HepG2 (cell line): Measurements from ENCODE around the gene SMC1B. TPM values are rescaled to one million over a fixed set of nuclear protein-coding genes. Genes with fewer than 3 reads are reported as not detected.

Source experiments
- ATAC-seq: fragments of 200-7000 bp; cut with Tn5 transposase; 3 replicates; pipeline ENCODE4 v1.9.1; 2020; ENCODE audit warnings: mild to moderate bottlenecking, moderate library complexity
- BruUV-seq: library from RNA; stranded (reverse); fragments of 400-500 nt; replicated peaks from 2 replicates; lab custom pipeline; 2021; lab: Mats Ljungman, UMichigan
- CTCF ChIA-PET: fragments of 300-600 bp; formaldehyde crosslinking; extraction: SDS; loops from one replicate; lab custom pipeline; 2021; ENCODE audit warnings: low total read pairs, inconsistent platforms, low intra/inter-chr PET ratio; lab: Yijun Ruan, JAX
- POLR2A ChIA-PET: fragments of 350-600 bp; sonication (Branson Sonifier 250); formaldehyde crosslinking; loops from one replicate; lab custom pipeline; 2020; ENCODE audit warnings: antibody characterized with exemption, inconsistent platforms; lab: Yijun Ruan, JAX
- DNase-seq: peaks from one replicate; pipeline ENCODE4 v3.0.0-alpha.2; 2015; ENCODE audit warnings: low spot score
- FAIRE-seq: peaks from 3 replicates; lab custom pipeline; 2011; peaks lifted over from hg19 to GRCh38; lab: Jason Lieb, UNC
- H2AFZ ChIP-seq: one replicate; pipeline ENCODE4 v1.6.1; 2011; ENCODE audit warnings: low read length, inconsistent platforms
- H3K27ac ChIP-seq: fragments of 300-600 bp; 3 replicates; pipeline ENCODE4 v1.8.0; 2011; ENCODE audit warnings: mixed run types, mild to moderate bottlenecking, mixed read lengths, low read length, inconsistent platforms; ENCODE audit not compliant: insufficient read depth; ENCODE audit errors: extremely low read length
- H3K27me3 ChIP-seq, 2 experiments: fragments of 200-600 bp in 1 of 2; 2 replicates in 1 of 2; 3 replicates in 1 of 2; pipeline versions ENCODE4 v1.6.0 to v1.8.0; 2011; ENCODE audit warnings: low read length in 2 of 2, mild to moderate bottlenecking in 2 of 2, moderate library complexity in 2 of 2, inconsistent platforms in 1 of 2; ENCODE audit not compliant: insufficient read depth in 2 of 2, control insufficient read depth in 1 of 2
- H3K36me3 ChIP-seq, 2 experiments: fragments of 200-600 bp in 1 of 2; replicated peaks in 1 of 2; 2 replicates in 1 of 2; 3 replicates in 1 of 2; pipeline versions ENCODE4 v1.5.1 to v1.8.0; 2011; ENCODE audit warnings: low read length in 2 of 2, inconsistent platforms in 1 of 2; ENCODE audit not compliant: insufficient read depth in 2 of 2, control insufficient read depth in 1 of 2
- H3K4me1 ChIP-seq: 2 replicates; pipeline ENCODE4 v1.5.1; 2012; ENCODE audit warnings: low read length, inconsistent platforms; ENCODE audit not compliant: insufficient read depth
- H3K4me2 ChIP-seq: 2 replicates; pipeline ENCODE4 v1.6.0; 2011; ENCODE audit warnings: low read depth, low read length, inconsistent platforms
- H3K4me3 ChIP-seq, 3 experiments: fragments of 200-600 bp in 1 of 3; sonication (generic), shearing (Covaris generic) in 1 of 3; replicated peaks in 1 of 3; 2 replicates each; pipeline ENCODE4 v1.5.1; 2011 to 2016; ENCODE audit warnings: low read length in 3 of 3, inconsistent platforms in 2 of 3, low read depth in 2 of 3, mild to moderate bottlenecking in 2 of 3, control low read depth in 1 of 3, mixed read lengths in 1 of 3; ENCODE audit not compliant: insufficient read depth in 1 of 3
- H3K79me2 ChIP-seq: one replicate; pipeline ENCODE4 v1.6.1; 2011; ENCODE audit warnings: low read length, inconsistent platforms; ENCODE audit not compliant: insufficient read depth
- H3K9ac ChIP-seq: 2 replicates; pipeline ENCODE4 v1.6.0; 2011; ENCODE audit warnings: mild to moderate bottlenecking, low read depth, low read length, inconsistent platforms; ENCODE audit not compliant: insufficient read depth
- H3K9me3 ChIP-seq: 2 replicates; pipeline ENCODE4 v1.5.1; 2012; ENCODE audit warnings: mild to moderate bottlenecking, low read length
- H4K20me1 ChIP-seq: 2 replicates; pipeline ENCODE4 v1.6.0; 2011; ENCODE audit warnings: inconsistent platforms, mild to moderate bottlenecking, low read length, moderate library complexity; ENCODE audit not compliant: insufficient read depth
- ATF7-NPFF ChIP-seq: sonication (generic); formaldehyde crosslinking; IDR thresholded peaks from 2 replicates; pipeline ENCODE4 v1.8.1; 2023; ENCODE audit warnings: mild to moderate bottlenecking, low read depth, missing genetic modification reagents, moderate library complexity
- CCAR2 ChIP-seq: fragments of 200-400 bp; formaldehyde crosslinking; optimal IDR thresholded peaks from 2 replicates; pipeline ENCODE3; 2018; ENCODE audit warnings: low read depth, mild to moderate bottlenecking, low read length, moderate library complexity
- GABPB1 ChIP-seq: IDR thresholded peaks from 2 replicates; pipeline ENCODE4 v1.6.1; 2016; ENCODE audit warnings: mild to moderate bottlenecking, missing genetic modification reagents, moderate library complexity, missing compliant biosample characterization
- MBD4 ChIP-seq: IDR thresholded peaks from 2 replicates; pipeline ENCODE4 v1.6.1; 2012; ENCODE audit warnings: low read length, inconsistent platforms, borderline replicate concordance
- NCOA5 ChIP-seq: sonication (generic); formaldehyde crosslinking; IDR thresholded peaks from 2 replicates; pipeline ENCODE4 v1.4.0; 2020; ENCODE audit warnings: missing genetic modification reagents
- NFATC3 ChIP-seq: sonication (generic); formaldehyde crosslinking; IDR thresholded peaks from 2 replicates; pipeline ENCODE4 v1.5.1; 2020; ENCODE audit warnings: mild to moderate bottlenecking, missing genetic modification reagents
- NFIC ChIP-seq: IDR thresholded peaks from 2 replicates; pipeline ENCODE4 v1.6.1; 2012; ENCODE audit warnings: mild to moderate bottlenecking, low read length, inconsistent platforms
- SAP130 ChIP-seq: IDR thresholded peaks from 2 replicates; pipeline ENCODE4 v1.6.1; 2016; ENCODE audit warnings: low read depth
- TCF12 ChIP-seq, 2 experiments: fragments of 450-650 bp in 1 of 2; sonication (generic) in 1 of 2; formaldehyde crosslinking in 1 of 2; IDR thresholded peaks; 2 replicates each; pipeline versions ENCODE4 v1.6.1 to v1.8.0; 2017 to 2022; ENCODE audit warnings: antibody characterized with exemption in 1 of 2, mild to moderate bottlenecking in 1 of 2, missing genetic modification reagents in 1 of 2, moderate library complexity in 1 of 2
- ZNF101 ChIP-seq: sonication (generic); formaldehyde crosslinking; IDR thresholded peaks from 2 replicates; pipeline ENCODE4 v1.4.0; 2020; ENCODE audit warnings: mild to moderate bottlenecking, low read depth, missing genetic modification reagents, borderline replicate concordance
- WGBS: methylation state at CpG from one replicate; pipeline ENCODE4 v1.1.6; 2017; ENCODE audit warnings: low lambda C conversion rate; 5-methylcytosine and 5-hydroxymethylcytosine counted together
- in situ Hi-C: cut with HindIII; loops from 2 replicates; pipeline ENCODE4 v1.10.0; 2017; ENCODE audit warnings: low pct_unique_long_range_greater_than_20kb; ENCODE audit not compliant: extremely low pct_ligation_motif_present
- intact Hi-C: fragments of 100-400 bp; cut with micrococcal nuclease; formaldehyde crosslinking; loops from one replicate; pipeline ENCODE4 v1.10.0; 2022; ENCODE audit not compliant: unreplicated experiment
- polyA plus RNA-seq, 8 experiments: library from polyadenylated mRNA; depleted of rRNA in 3 of 8; stranded (reverse) in 7 of 8; unstranded in 1 of 8; fragments of >200 nt; fragmentation: Illumina TruSeq in 4 of 8; extraction: Trizol in 4 of 8; gene quantifications; 2 replicates each; pipeline versions ENCODE4 v1.2.1 to v1.2.3, GENCODE V29; 2011 to 2016; ENCODE audit warnings: low read depth in 4 of 8, missing spikeins in 1 of 8, mixed read lengths in 1 of 8; ENCODE audit not compliant: insufficient read depth in 1 of 8
- total RNA-seq, 5 experiments: library from RNA; depleted of rRNA; stranded (reverse); fragments of >200 nt; fragmentation: Illumina TruSeq; extraction: Trizol; gene quantifications; 2 replicates each; pipeline ENCODE4 v1.2.3, GENCODE V29; 2016; ENCODE audit warnings: low read depth in 1 of 5
- TF ChIP-seq, protein P1 (sequence below): sonication (generic); formaldehyde crosslinking; IDR thresholded peaks from 2 replicates; pipeline ENCODE4 v1.5.0; 2020; ENCODE audit warnings: mild to moderate bottlenecking, missing genetic modification reagents
- TF ChIP-seq, protein P2 (sequence below): IDR thresholded peaks from 2 replicates; pipeline ENCODE4 v1.6.1; 2012; ENCODE audit warnings: low read depth, low read length, improper control_type of control experiment
- TF ChIP-seq, protein P3 (sequence below): IDR thresholded peaks from 2 replicates; pipeline ENCODE4 v1.6.1; 2016; ENCODE audit warnings: mild to moderate bottlenecking, missing biosample characterization, missing genetic modification reagents
- TF ChIP-seq, protein P4 (sequence below), 2 experiments: sonication (generic) in 1 of 2; formaldehyde crosslinking in 1 of 2; IDR thresholded peaks; 2 replicates each; pipeline versions ENCODE4 v1.6.1 to v1.9.0; 2014 to 2022; ENCODE audit warnings: antibody characterized with exemption in 1 of 2, borderline replicate concordance in 1 of 2, inconsistent platforms in 1 of 2, low read depth in 1 of 2, missing genetic modification reagents in 1 of 2

The SMC1B gene
- total and polyA plus RNA-seq, 2 of the 13 experiments (the other 11 are each of a cell fraction or from before 2014, with no cell fraction given): not detected

DNA sequence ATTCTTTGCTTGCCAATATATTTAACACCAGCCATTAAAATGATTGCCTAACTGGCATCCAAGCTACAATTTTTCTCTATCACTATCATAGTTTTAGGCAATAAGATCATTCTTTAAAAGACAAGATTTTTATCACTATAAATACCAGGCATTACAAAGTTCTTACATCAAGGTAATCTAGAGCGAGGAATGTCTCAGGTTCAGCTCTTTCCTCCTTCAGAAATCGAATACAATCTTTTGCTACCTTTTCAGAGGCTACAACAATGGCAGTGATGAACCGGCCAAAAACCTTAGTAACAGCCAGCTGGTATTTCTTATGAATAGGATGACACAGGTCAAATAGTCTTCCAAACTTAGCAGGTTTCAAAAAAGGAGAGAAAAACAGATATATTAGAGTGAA is 23.9 kb downstream of the SMC1B start:
- Histone ChIP-seq H2AFZ (no peak overlapping the region), H3K9me3 (no peaks in the 10 kb centered on the region), H3K79me2 (no peaks in the 10 kb centered on the region), H3K9ac (no peak overlapping the region), H3K27me3 (no peaks in the 10 kb centered on the region; a peak in 1 of 5 replicates), H3K4me1 (no peaks in the 10 kb centered on the region), H3K36me3 (no peaks in the 10 kb centered on the region), H3K27ac (no peak overlapping the region), H4K20me1 (no peaks in the 10 kb centered on the region), H3K4me3 (no peak overlapping the region), H3K4me2 (no peak overlapping the region)
- FAIRE-seq (no peak), DNase-seq (no peak), ATAC-seq (no peak)
- in situ Hi-C loops (no loop called here), intact Hi-C loops (no loop called here)
- POLR2A ChIA-PET: no interaction called here
- BruUV-seq: no TSS peak
- 3% methylated on average over 3 of the region's 3 CpGs for WGBS
- CTCF ChIA-PET: no interaction called here
- TF ChIP-seq, protein P1, sequence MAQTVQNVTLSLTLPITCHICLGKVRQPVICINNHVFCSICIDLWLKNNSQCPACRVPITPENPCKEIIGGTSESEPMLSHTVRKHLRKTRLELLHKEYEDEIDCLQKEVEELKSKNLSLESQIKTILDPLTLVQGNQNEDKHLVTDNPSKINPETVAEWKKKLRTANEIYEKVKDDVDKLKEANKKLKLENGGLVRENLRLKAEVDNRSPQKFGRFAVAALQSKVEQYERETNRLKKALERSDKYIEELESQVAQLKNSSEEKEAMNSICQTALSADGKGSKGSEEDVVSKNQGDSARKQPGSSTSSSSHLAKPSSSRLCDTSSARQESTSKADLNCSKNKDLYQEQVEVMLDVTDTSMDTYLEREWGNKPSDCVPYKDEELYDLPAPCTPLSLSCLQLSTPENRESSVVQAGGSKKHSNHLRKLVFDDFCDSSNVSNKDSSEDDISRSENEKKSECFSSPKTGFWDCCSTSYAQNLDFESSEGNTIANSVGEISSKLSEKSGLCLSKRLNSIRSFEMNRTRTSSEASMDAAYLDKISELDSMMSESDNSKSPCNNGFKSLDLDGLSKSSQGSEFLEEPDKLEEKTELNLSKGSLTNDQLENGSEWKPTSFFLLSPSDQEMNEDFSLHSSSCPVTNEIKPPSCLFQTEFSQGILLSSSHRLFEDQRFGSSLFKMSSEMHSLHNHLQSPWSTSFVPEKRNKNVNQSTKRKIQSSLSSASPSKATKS (CRISPR knock-in tag): no peak
- TF ChIP-seq, protein P2, sequence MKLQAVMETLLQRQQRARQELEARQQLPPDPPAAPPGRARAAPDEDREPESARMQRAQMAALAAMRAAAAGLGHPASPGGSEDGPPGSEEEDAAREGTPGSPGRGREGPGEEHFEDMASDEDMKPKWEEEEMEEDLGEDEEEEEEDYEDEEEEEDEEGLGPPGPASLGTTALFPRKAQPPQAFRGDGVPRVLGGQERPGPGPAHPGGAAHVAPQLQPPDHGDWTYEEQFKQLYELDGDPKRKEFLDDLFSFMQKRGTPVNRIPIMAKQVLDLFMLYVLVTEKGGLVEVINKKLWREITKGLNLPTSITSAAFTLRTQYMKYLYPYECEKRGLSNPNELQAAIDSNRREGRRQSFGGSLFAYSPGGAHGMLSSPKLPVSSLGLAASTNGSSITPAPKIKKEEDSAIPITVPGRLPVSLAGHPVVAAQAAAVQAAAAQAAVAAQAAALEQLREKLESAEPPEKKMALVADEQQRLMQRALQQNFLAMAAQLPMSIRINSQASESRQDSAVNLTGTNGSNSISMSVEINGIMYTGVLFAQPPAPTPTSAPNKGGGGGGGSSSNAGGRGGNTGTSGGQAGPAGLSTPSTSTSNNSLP: no peak
- TF ChIP-seq CCAR2 (no peak), NFIC (no peak), NCOA5 (CRISPR knock-in tag) (no peak), TCF12 (IDR thresholded peaks at IDR 0.05) (no peak), TCF12 (CRISPR knock-in tag; IDR thresholded peaks at IDR 0.05) (no peak), GABPB1 (CRISPR knock-in tag) (no peak), MBD4 (no peak), NFATC3 (CRISPR knock-in tag) (no peak), SAP130 (CRISPR knock-in tag) (no peak), ATF7-NPFF (CRISPR knock-in tag) (no peak), ZNF101 (CRISPR knock-in tag) (no peak)
- TF ChIP-seq, protein P3, sequence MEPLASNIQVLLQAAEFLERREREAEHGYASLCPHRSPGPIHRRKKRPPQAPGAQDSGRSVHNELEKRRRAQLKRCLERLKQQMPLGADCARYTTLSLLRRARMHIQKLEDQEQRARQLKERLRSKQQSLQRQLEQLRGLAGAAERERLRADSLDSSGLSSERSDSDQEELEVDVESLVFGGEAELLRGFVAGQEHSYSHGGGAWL (CRISPR knock-in tag): no peak
- TF ChIP-seq, protein P4, sequence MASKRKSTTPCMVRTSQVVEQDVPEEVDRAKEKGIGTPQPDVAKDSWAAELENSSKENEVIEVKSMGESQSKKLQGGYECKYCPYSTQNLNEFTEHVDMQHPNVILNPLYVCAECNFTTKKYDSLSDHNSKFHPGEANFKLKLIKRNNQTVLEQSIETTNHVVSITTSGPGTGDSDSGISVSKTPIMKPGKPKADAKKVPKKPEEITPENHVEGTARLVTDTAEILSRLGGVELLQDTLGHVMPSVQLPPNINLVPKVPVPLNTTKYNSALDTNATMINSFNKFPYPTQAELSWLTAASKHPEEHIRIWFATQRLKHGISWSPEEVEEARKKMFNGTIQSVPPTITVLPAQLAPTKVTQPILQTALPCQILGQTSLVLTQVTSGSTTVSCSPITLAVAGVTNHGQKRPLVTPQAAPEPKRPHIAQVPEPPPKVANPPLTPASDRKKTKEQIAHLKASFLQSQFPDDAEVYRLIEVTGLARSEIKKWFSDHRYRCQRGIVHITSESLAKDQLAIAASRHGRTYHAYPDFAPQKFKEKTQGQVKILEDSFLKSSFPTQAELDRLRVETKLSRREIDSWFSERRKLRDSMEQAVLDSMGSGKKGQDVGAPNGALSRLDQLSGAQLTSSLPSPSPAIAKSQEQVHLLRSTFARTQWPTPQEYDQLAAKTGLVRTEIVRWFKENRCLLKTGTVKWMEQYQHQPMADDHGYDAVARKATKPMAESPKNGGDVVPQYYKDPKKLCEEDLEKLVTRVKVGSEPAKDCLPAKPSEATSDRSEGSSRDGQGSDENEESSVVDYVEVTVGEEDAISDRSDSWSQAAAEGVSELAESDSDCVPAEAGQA (IDR thresholded peaks at IDR 0.05; ENCODE audit: low read depth): no peak
- TF ChIP-seq, protein P4 (CRISPR knock-in tag; IDR thresholded peaks at IDR 0.05; ENCODE audit: borderline replicate concordance): no peak
